GM19035 (cell line): Measurements from ENCODE around the gene HS3ST6.
"Not testable (repeated sequence)": the region's sequence is repeated elsewhere in the genome, so short reads cannot be mapped to it uniquely, and the experiment has no call there.

Experiments used
- ATAC-seq: cut with Tn5 transposase; IDR thresholded peaks from one replicate; pipeline ENCODE4 v1.9.1; 2021; ENCODE audit not compliant: unreplicated experiment

Gene HS3ST6

DNA sequence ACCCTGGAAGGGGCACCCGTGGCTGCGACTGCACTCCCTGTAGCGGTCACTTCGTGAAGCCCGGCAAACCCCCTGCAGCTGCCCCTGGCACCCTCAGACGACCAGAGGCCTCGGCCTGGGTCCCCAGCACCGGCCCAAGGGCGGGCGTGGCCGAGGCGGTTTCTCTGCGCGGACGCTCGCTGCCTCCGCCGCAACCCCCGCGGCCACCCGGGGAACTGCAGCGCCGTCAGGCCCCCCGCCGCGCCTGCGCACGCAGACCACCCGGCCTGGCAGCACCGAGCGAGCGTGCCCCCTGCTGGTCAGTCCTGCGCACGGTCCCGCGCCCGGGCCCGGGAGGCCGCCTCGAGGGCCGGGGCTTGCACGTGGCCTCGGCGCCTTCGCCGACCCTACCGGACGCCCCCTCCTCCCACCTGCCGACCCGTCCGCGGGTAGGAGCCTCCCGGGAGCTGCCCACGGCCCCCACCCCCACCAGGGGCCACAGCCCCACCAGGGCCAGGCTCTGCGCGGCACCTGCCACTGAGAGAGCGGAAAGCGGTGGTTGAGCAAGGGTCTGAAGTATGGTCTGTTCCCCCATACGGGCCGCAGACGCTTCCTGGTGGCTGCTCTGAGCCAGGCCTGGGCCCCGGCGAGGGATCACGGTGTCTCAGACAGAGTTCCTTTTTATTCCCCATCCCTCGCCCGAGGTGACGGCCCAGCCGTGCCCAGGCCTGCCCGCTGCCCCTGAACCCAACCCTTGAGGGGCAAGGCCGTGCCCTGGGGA, 11.5 kb upstream of the HS3ST6 start:
- ATAC-seq = peak; percentile 86

DNA sequence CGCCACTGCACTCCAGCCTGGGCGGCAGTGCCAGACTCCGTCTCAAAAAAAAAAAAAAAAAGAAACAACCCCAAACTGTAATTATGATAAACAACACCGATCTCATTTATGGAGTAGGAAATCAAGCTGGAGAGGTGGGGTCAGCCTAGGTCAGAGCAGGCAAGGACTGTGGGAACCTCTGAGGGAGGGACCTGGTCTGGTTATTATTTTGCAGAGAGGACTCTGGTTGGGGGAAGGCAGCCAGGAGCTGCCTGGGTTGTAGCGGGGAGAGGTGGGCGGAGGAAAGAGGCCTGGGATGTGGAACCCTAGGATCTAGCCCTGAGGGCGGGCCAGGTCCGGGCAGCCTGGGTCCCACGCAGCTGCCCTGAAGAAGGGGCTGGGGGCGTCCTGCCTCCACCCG, 10.9 kb upstream of the HS3ST6 start:
- ATAC-seq = peak; percentile 17

DNA sequence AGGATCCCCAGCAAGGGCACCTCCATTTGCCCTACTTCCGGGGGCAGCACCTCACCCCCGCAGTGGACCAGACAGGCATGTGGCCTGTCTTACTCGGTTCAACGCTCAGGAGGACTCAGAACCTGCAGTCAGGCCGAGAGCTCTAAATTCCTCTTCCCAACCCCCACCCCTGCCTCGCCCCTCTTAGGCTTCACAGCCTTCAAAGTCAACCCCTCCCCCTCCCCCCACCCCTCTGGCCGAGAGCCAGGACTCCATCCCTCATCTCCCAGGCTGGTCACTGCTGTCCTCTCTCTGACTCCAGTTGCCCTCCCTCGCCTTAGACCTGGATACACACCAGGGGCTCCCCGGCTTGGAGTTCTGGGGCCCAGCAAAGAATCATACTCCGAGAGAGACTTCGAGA, 8.1 kb upstream of the HS3ST6 start:
- ATAC-seq = no peak

DNA sequence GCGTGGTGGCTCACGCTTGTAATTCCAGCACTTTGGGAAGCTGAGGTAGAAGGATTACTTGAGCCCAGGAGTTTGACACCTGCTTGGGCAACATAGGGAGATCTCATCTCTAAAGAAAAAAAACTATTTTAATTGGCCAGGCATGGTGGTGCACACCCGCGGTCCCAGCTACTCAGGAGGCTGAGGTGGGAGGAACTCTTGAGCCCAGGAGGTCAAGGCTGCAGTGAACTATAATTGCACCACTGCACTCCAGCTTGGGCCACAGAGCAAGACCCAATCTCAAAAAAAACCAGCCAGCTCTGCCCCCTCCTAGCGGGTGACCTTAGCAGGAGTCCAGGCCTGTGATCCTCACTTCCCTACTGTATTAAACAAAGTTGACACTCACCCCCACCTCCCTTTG, 5.9 kb upstream of the HS3ST6 start:
- ATAC-seq = no peak

DNA sequence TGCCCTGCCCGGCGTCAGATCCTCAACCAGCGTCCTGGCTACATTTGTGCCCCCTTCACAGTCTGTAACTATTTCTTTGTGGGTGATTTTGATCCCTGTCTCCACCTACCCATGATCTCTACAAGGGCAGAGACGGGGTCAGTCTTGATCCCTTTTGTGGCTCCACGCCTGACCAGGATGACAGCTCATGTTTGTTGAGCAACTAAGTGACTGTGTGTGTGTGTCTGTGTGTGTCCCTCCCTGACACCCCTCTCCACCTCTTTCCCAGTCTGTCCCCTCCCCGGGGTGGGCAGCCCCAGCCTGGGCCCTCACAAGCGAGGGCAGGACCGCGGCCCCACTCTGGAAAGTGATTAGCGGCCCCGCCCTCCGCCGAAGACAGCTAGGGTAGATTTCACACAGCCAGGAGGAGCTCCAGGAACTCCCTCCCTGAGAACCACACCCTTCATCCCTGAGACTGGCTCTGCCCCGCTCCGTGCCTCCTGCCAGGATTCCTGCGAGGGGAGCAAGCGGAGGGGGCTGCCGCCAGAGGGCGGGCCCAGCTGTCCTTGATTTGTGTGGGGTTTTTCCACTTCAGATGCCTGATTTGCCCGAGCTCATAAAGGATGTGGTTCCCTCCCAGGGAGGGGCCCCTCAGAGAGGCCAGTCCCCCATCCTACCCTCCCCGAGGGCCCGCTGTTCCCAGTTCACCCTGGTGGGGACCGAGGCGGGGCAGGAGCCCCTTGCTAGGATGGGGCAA, 5.3 kb upstream of the HS3ST6 start:
- no peak for ATAC-seq

DNA sequence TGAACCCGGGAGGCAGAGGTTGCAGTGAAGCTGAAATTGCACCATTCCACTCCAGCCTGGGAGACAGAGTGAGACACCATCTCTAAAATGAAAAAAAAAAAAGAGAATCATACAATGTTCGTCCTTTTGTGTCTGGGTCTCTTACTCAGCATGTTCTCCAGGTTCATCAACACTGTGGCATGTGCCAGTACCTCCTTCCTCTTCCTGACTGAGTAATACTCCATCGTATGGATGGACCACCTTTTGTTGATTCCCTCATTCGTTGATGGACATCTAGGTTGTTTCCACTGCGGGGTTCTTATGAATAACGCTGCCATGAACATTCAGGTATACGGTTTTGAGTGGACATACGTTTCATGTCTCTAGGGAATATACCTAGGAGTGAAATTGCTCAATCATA, 4.1 kb upstream of the HS3ST6 start:
- no peak for ATAC-seq

DNA sequence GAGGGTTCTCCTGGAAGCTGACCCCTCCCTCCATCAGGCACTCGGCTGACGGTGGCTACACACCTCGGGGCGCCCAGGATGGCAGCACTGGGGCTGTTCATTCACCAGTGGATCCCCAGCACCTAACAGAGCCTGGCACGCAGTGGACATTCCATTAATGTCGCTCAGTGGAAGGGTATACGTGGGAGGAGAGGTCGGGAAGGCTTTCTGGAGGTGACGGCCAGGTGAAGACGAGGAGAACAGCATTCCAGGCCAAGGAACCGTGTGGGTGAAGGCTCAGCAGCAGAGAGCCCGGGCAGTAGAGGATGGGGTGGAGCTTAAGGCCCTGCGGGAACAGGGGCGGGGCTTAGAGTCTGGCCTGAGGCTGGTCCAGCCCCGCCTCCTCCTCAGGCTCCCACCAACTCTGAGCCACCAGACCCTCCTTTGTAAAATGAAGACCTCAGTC, 2.5 kb upstream of the HS3ST6 start:
- ATAC-seq = no peak

DNA sequence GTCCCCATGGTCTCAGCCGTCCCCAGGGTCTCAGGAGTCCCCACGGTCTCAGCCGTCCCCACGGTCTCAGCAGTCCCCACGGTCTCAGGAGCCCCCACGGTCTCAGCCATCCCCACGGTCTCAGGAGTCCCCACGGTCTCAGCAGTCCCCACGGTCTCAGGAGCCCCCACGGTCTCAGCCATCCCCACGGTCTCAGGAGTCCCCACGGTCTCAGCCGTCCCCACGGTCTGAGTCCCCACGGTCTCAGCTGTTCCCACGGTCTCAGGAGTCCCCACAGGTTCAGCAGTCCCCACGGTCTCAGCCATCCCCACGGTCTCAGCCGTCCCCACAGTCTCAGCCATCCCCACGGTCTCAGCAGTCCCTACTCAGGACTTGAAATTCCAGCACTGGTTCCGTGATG, 1.9 kb upstream of the HS3ST6 start:
- ATAC-seq = not testable (repeated sequence)

DNA sequence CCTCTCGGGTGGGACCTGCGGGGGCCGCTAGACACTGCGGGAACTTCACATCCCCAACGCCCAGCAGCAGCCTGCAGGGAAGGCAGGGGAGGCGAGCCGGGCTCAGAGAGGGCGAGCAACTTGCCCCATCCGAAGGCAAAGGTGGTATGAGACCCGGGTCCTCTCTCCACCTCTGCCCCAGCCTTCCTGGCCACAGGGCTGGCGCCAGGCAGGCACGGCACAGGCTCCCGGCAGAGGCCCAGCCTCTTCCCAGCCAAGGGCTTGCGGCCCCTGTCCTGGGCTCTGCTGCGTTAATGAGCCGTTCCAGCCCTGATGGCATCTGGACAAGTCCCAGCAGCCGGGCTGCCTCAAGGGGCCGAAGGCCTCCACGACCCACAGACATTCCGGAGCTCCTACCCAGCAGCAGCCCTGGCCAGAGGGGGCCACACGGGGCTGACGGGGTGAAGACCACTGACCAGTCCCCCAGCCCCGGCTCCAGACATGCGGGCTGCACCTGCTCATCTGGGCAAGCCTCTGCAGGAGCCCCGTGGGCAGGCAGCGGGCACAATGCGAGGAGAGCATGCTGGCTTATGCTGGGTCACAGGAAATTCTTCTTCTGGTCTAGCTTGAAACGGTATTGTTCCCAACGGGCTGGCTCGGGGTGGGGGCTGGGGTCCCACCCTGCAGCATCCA, 1.2 kb upstream of the HS3ST6 start:
- no peak for ATAC-seq

DNA sequence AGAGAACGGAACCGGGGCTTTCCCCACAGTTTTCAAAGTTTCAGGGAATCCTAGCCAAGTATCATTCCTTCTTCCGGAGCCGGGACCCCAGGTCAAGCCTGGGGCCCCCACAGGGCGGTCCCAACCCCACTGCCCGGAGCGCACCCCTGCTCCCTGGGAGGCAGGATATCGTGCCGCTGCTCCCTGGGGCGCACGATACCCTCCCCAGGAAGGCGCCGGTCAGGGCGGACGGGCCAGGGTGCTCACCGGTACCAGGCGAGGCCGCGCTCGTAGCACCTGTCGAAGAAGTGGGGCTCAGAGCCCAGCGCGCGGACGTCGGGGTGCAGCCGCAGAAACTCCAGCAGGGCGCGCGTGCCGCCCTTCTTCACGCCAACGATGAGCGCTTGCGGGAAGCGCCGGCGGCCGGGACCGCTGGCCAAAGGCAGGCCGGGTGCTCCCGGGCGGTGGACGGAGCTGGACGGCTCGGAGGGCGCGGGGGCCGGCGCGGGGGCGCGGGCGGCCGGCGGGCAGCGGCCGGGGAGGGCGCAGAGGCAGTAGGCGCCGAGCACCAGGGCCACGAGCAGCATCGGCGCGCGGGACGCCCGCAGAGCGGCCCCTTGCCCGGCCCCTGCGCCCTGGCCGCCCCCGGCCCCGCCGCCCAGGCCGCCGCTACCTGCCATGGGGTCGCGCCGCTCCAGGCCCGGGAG, 407 bp downstream of the HS3ST6 start:
- no peak for ATAC-seq

DNA sequence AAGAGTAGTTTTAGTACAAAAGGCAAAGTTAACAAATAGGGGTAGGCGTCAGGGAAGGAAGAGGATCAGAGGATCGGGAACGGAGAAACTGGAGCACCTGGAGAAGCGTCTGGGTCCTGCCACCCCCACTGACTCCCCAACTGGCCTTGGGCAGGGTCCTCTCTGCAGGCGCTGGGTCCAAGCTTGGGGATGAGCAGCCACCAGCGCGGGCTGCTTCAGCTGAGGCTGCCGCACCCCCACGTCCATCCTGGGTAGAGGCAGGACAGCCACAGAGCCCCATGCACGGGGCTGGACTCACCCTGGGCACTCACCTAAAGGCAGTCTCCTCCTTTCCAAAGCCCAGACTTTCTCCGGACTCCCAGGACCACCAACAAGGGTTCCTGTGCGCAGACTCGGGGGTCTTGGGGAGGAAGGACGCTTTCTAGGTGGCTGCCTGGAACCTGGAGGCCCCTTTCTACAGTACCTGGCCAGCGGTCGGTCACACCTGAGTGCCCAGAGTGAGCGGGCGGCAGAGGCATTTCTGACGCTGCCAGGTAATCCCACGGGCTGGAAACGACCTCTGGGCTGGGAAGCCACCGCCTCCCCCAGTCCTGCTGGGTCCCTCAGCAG, 1.1 kb downstream of the HS3ST6 start:
- ATAC-seq = no peak

DNA sequence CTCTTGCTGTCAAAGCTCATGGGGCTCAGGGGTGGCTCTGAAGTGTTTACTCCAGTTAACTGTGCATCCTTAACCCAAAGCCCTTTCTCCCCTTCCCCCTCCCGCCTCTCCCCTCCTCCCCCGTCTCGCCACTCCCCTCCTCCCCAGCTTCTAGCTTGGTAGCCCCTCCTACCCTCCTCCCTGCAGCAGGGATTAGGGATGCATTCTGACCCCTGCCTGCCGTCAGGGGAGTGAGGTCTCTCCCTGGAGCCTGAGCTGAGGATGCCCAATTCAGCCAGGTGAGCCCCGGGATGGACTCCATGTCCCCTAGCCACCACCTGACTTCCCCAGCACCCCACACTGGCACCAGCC, 1.6 kb downstream of the HS3ST6 start:
- no peak for ATAC-seq

DNA sequence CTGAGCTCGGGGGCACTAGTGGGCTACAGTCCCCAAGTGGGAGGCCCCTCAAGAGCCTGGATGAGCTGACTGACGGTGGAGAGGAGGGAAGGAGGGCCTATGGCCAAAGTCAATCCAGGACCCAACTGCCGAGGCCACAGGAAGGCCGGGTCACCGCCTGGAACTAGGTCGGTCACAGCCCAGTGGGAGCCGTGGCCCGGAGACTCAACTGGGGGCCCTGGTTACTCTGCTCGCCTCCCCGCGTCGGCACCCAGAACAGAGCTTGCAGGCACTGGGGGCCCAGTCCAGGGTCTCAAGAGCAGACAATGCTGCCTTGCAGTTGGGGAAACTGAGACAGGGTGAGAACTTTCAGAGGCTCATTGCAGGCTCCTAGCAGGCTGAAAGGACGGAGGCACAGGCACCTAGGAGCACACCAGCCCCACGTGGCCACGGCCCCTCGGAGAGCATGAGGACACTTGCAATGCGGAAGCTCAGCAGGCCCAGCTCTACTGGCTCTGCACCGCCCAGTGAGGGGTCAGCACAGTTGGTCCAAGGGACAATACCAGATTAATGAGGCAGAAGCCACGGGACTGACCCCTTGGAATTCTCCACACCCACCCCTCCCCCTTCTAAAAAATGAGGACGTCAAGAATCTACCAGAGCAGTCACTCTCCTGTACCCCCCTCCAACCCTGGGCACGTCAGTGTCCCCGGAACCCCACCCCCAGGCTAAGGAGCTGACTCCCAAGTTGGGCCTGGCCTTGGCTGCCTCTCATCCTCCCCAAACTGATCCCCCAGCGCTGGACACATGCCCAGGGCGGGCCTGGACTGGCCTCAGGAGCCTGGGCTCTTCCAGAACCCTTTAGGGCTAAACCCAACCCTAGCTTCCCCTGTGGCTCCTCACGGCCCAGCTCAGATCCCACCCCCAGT, 2.2 kb downstream of the HS3ST6 start:
- no peak for ATAC-seq

DNA sequence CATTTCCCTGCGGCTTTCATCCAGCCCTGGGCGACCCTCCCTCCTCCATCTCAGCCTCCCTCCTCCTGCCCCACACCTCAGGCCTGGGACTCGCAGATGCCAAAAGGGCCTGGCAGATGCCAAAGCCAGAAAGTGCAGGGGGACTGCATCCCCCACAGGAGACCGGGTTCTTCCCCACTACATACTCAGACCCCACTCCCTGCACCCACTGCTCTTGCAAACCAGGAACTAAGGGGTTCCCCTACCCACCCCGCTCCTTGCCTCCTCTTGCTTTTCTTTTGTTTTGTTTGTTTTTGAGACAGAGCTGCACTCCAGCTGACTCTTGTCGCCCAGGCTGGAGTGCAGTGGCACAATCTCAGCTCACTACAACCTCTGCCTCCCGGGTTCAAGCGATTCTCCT, 3.2 kb downstream of the HS3ST6 start:
- ATAC-seq = no peak

DNA sequence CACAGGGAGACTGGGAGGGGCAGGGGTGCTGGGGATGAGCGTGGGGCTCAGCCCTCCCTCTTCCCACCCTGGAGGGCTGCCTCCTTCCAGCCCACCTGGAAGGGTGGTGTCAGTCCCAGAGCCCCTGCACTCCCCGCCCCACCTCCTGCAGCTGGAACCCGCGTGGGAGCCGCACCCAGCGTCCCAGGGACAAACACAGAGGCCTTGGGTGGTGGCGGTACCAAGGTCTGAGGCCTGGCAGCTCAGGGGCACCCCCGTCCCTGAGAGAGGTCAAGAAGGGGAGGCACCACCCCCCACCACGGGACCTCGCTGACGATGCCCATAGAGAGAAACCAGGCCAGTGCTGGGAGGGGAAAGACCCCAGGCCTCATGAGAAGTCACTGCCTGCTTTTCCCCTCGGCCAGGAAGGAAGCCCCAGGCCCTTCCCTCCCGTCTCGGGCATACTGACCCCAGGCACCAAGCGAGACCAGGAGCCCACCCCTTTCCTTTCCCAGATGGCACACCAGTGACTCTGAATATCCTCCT, 4.1 kb downstream of the HS3ST6 start:
- ATAC-seq = no peak

DNA sequence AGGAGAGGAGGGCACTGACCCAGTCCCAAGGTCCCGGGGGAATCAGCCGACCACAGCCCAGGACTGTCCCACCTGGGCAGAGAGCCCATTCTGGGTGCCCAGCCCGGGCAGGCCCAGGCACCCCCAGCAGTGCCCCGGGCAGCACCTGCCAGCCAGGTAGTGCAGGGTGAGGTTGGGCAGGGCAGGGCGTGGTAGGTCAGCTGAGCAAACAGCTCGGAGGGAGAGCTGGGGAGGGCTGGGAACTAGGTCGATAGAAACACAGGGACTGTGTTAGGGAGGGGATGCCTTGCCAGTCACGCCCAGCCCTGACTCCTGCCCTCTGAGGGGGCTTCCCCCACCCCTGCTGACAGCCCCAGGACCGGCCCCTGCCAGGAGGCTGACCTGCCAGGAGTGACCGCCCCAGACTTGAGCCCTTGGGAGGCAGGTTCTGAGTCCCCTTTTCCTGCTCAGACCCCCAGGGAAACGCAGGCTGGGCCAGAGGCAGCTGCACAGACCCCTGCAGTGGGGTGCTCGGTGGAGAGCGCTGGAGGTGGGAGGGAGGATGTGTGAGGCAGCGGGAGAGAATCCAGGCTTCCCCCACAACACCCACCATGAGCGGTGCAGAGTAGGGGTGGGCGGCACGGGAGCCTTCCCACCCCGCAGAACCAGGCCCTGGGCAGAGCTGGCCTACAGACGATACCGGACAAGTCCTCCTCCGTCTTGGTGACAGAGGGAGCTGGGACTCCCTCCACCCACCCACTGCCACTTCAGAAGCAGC, 4.7 kb downstream of the HS3ST6 start:
- no peak for ATAC-seq

DNA sequence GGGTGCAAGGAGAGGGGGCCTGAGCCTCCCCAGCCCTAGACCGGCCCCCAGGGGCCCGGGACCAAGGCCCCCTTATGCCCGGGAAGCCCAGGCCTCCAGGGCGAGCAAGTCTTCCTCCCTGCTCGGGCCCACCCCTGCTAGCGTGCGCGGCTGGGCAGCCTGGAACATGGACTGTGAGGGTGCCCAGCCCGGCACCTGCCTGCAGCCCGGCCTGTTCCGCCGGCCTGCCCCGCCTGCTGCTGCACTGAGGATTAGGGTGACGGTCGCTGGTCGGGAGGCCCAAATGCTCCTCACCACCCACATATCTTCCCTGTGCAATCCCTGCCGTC, 6.0 kb downstream of the HS3ST6 start:
- no peak for ATAC-seq

DNA sequence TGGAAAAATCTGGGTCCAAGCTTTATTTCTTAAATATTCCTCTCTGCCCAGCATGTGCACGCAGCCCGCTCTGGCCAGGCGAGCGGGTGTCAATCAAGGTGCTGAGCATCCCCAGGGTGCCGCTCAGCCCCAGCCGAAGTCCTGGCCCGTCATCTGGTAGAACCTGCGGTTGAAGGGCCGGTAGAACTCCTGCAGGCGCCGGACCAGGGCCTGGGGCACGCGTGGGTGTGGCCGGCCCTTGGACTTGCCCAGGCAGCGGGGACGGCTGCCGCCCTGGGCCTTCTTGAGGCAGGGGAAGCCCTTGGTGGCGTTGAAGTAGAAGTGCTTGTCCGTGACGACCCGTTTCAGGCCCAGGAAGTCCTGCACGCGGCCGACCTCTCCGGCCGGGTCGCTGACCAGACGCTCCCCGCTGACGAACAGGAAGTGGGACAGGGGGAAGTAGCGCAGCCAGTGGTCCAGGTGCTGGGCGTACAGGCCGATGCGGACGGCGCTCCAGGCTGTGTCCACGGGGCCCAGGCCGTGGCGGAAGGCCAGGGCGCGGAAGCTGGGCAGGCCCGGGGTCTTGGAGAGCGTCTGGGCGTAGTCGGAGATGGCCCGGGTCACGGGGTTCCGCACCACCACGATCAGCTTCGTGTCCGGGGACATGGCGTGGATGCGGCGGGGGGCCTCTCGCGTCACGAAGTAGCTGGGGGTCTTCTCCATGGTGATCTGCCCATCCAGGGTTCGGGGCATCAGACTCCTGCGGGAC, 6.6 kb downstream of the HS3ST6 start:
- ATAC-seq = no peak
